ENCODE data around the gene TRAPPC12.
"Not testable (repeated sequence)": the region's sequence is repeated elsewhere in the genome, so short reads cannot be mapped to it uniquely, and the experiment has no call there.

TRAPPC12 gene

DNA sequence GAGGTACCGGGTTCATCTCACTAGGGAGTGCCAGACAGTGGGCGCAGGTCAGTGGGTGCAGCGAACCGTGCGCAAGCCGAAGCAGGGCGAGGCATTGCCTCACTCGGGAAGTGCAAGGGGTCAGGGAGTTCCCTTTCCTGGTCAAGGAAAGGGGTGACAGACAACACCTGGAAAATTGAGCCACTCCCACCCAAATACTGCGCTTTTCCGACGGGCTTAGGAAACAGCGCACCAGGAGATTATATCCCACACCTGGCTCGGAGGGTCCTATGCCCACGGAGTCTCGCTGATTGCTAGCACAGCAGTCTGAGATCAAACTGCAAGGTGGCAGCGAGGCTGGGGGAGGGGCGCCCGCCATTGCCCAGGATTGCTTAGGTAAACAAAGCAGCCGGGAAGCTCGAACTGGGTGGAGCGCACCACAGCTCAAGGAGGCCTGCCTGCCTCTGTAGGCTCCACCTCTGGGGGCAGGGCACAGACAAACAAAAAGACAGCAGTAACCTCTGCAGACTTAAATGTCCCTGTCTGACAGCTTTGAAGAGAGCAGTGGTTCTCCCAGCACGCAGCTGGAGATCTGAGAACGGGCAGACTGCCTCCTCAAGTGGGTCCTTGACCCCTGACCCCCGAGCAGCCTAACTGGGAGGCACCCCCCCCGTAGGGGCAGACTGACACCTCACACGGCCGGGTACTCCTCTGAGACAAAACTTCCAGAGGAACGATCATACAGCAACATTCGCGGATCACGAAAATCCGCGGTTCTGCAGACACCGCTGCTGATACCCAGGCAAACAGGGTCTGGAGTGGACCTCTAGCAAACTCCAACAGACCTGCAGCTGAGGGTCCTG lies 9.9 kb upstream of the TRAPPC12 start:
- not testable (repeated sequence) for DNase-seq

DNA sequence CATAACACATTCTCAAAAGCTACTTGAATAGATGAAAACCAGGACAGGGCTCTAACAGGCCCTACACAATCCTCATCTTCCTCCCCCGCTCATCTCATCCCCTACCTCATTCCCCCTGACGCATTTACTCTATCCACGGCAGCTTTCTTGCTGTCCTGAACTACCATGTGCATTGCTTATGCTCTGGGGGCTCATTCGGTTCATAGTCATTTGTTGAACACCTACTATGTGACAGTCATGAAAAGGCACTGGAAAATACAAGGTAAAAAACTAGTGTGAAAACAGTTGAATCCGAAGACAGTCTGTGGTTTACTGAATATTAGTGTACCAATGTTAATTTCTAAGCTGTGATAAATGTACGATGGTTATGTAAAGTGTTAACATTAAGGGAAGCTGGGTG lies 2.7 kb upstream of the TRAPPC12 start:
- DNase-seq = no peak

DNA sequence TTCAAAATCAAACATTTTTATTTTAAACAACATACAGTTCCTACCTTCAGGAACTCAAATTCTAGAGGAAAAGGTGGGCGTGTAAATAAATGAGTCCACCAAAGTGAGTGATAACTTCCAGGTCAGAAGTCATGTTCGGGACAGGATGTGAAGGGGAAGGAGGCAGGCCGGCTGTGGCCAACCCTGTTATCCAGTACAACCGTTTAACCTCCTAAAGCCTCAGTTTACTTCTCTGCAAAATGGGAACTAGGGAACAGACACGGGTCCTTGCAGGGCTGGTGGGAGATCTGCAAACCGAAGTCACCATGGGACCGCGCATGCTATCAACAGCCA lies 2.2 kb upstream of the TRAPPC12 start:
- peak; percentile 24 for DNase-seq

DNA sequence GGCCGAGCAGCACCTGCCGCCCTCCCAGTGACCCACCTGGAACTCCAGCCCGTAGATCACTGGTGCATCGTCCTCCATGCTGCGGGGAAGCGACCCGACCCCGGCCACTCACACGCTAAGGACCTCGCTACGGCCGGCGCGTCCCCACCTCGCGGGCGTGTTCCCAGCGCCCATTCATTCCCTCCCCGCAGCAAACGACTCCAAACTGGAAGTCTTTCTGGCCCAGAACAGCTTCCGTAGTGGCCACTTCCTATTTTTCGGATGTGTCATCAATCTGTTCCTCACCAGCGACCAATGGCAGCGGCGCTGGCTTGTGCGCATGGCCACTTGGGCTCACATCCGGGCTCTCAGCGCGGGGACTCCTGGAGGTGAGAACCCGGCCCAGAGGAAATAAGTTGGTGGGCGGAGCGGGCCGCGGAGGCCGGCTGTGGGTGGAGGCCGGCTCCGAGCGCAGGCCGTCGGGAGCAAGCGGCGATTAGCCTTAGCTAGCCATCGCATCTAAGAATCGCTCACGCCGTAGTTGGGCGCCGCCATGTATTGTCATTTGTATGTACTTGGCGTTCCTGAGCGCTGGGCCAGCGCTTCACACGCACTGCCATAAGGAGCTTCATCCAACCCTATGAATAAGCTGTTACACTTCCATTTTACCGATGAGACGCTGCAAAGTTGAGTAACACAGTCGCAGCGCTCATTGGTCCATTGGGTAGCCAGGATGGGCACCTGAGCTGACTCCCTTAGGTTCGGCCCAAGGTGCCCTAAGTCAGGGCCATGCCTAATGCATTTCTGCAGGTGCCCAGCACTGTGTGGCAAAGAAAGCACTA lies 1.7 kb upstream of the TRAPPC12 start, which contains the start of gene EIPR1:
Gene EIPR1, minus strand, starts transcription at position 207 of the 821 bp plus-strand sequence. Its CDS starts 129 bp downstream, at position 78.
- DNase-seq = peak; percentile 95

- DNase-seq = no peak
These were observed 201 bp upstream of the TRAPPC12 start for GRCh38 chr2:3379339-3379646.

DNA sequence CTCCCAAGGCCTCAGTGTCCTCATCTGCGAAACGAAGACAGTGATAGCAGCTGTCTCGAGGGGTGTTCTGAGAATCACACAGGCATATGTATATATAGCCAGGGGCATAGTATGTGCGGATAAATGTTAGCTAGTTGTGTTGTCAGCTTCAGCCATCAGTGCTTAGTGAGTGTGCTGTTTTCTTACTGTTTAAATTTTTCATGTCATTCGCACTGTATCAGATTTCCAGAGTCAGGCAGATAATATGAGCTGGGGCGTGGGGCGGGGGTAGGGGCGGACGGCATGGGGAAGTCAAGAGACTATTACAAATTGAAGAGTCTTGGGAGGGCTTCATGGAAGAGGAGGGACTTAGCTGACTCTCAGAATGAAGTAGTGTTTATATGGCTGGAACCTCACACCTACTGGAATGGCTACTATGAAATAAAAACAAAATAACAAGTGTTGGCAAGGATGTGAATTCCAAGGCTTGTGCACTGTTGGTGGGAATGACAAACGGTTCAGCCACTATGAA lies 7.0 kb downstream of the TRAPPC12 start:
- DNase-seq = no peak

DNA sequence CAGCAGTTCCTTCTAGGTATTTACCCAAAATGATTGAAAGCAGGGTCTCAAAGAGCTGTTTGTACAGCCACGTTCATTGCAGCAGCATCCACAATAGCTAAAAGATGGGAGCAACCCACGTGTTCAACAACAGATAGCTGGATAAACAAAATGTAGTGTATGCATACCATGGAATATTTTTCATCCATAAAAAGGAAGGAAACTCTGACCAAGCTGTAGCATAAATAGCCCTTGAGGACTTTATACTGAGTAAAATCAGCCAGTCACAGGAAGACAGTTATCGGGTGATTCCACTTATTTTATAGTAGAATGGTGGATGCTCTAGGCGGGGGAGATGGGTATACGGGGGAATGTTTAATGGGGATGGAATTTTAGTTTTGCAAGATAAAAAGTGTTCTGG lies 7.5 kb downstream of the TRAPPC12 start:
- no peak for DNase-seq

DNA sequence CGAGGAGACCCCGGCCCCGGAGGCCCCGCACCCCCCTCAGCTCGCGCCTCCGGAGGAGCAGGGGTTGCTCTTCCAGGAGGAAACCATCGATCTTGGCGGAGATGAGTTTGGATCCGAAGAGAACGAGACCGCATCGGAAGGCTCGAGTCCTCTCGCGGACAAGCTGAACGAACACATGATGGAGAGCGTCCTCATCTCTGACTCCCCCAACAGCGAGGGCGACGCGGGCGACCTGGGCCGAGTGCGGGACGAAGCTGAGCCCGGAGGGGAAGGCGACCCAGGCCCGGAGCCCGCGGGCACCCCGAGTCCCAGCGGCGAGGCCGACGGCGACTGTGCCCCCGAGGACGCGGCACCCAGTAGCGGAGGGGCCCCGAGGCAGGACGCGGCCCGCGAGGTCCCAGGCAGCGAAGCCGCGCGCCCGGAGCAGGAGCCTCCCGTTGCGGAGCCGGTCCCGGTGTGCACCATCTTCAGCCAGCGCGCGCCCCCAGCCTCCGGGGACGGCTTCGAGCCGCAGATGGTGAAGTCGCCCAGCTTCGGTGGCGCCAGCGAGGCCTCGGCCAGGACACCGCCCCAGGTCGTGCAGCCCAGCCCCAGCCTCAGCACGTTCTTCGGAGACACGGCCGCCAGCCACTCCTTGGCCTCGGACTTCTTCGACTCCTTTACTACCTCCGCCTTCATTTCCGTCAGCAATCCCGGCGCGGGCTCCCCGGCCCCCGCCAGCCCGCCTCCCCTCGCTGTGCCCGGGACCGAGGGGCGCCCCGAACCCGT lies 8.3 kb downstream of the TRAPPC12 start:
- no peak for DNase-seq

DNA sequence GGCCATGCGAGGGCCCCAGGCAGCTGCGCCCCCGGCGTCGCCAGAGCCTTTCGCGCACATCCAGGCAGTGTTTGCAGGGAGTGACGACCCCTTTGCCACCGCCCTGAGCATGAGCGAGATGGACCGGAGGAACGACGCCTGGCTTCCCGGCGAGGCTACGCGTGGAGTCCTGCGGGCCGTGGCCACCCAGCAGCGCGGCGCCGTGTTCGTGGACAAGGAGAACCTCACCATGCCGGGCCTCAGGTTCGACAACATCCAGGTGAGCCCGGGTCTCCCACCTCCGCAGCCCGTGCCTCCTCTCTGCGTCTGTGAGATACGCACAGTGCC lies 8.9 kb downstream of the TRAPPC12 start:
- DNase-seq = no peak

- DNase-seq = no peak
These were observed 9.7 kb downstream of the TRAPPC12 start for GRCh38 chr2:3389193-3389592.

- no peak for DNase-seq
These were observed 10.5 kb downstream of the TRAPPC12 start for GRCh38 chr2:3390041-3390440.

DNA sequence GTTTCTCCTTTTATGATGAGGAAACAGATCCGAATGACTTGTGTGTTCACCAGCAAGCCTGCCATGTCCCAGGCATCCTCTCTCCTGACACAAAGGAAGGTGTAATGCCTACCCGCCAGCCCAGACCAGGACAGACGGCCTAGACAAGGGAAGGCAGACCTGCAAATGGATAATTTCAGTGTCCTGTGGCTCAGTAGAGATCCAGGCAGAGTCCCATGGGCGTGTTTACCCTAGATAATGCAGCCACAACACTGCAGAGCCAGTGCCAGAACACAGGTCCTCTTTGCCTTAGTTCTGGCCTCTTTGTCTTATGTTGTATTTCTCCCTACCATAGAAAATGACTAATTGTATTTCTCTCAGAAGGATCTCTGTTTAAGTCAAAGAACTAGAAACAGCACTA lies 12.7 kb downstream of the TRAPPC12 start:
- no peak for DNase-seq

DNA sequence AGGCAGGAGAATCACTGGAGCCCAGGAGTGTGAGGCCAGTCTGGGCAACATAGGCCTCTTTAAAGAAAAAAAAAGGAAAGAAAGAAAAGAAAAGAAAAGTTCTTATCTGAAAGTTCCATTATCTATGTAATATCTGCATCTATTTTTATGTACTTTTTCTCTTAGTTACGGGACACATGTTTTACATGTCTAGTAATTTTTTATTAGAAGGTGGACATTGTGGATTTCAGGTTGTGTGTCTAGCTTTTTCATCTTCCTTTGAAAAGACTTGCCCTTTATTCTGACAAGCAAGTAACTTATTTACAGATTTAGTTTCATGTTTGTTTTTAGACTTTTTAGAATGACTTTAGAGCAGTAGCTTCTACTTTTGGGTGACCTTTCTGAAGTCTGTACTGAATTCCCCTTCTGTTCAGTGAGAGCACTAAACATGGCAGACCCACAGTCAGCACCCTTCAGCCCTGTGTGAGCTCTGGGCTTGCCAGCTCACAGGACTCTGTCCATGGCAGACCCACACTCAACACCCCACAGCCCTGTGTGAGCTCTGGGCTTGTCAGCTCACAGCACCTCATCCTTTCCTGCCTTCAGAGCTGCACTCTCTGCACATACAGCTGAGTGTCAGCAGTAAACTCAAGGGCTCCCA lies 17.5 kb downstream of the TRAPPC12 start:
- no peak for DNase-seq

DNA sequence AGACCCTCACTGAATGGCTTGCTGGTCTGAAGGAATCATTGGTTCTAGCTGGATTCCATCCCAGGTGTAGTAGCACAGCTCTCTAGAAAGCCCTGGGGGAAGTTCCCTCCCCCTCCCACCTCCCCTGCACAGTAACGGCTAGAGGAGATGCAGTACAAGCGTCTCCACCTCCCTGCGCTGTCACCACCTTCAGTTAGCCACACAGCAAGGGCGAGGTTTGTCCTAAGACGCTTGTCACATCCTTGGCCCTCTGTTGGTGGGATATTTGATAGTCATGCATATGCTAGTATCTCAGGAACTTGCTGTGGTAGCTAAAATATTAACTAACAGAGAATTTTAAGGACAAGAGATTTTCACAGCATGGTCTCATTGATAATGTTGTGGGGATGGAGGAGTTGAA lies 19.4 kb downstream of the TRAPPC12 start:
- no peak for DNase-seq

DNA sequence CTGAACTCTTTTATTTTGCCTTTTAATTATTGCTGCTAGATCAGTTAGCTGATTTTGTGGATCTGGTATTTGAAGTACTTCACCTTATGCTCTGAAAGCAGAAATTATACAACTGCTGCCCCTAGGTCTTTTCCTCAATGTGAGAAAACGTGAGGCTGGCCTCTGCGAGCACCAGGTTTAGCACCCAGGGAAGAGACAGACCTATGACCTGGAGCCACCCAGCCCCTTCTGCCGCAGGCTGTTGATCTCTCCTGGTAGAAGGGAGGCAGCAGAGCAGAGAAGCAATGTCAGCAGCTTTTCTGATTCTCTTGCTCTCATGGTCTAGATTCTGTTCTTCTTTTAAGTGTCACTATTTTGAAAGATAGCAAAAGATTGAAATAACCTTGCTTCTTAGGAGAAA lies 19.9 kb downstream of the TRAPPC12 start:
- no peak for DNase-seq

- no peak for DNase-seq
These were observed 20.3 kb downstream of the TRAPPC12 start for GRCh38 chr2:3399829-3400228.

DNA sequence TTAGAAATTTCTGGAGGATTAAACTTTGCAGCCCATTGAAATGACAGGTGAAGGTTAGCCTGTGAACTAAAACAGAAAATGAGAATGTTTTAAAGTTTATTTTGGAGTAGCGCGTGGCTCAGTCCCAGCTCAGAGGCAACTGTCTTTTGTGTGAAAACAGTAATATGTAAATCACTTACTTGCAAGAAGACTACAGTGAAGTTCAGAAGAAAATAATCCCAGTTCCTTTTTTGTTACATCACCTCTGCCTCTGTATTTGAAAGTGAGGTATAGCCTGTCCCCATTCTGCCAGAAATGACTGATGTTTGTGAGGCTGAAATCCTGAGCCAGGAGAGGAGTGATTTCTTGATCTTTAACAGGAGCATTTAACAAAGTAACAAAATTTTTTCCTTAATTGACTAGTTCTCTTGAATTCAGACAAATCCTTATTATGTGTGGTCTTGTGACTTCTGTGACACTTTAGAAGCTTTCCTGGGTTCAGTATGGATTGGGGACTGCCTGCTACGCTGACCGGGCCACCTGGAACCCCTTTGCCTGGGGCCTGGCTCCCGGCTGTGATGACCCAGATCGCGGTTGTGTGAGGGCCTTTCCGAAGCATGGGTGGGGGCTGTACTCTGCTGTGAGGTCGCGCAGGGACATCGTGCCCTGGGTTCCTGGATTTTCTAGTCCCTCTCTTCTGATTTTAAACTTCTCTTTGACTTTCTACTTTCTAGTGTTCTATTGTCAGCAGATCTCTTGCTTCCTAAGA lies 24.3 kb downstream of the TRAPPC12 start:
- DNase-seq = no peak

GRCh38 chr2:3404349-3404894 lies 24.9 kb downstream of the TRAPPC12 start:
- DNase-seq = no peak

GRCh38 chr2:3405307-3405706 lies 25.8 kb downstream of the TRAPPC12 start:
- no peak for DNase-seq

GRCh38 chr2:3405876-3406275 lies 26.4 kb downstream of the TRAPPC12 start:
- no peak for DNase-seq

DNA sequence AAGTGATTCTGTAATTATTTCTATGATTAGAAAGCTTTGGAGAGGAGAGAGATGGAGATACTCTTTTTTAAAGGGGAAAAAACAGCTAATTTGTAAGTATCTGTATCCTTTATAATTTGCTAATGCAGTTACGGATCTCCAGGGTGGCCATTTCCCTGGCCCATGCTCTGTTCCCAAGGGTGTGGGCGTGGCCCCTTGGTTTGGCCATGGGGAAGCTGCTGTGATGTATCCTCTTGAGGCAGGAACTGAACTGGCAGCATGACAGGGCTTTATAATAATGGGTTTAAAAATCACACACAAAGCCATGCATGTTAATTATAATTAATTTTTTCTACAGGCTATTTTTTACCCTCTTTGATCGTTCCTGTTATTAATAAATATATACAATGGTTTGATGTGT lies 27.0 kb downstream of the TRAPPC12 start:
- DNase-seq = no peak

- DNase-seq = no peak
These were observed 29.3 kb downstream of the TRAPPC12 start for GRCh38 chr2:3408781-3409180.
